Neural cell (in vitro differentiated cells): ENCODE data around the gene ATF6.

ENCODE experiments used
- CTCF ChIP-seq: fragments of 450-650 bp; IDR thresholded peaks from 2 replicates; pipeline ENCODE4 v1.5.1; 2014; ENCODE audit warnings: antibody characterized with exemption, mild to moderate bottlenecking, moderate library complexity; ENCODE audit not compliant: poor library complexity, severe bottlenecking
- EP300 ChIP-seq: fragments of 450-650 bp; conservative IDR thresholded peaks from 2 replicates; pipeline ENCODE4 v1.6.1; 2014; ENCODE audit warnings: antibody characterized with exemption, mild to moderate bottlenecking, moderate library complexity; ENCODE audit not compliant: poor library complexity, severe bottlenecking
- EZH2 ChIP-seq: fragments of 200-600, 300-800 bp; shearing (Covaris generic), sonication (generic); IDR thresholded peaks from 2 replicates; pipeline ENCODE4 v1.6.1; 2014; ENCODE audit warnings: antibody characterized with exemption, low read length, borderline replicate concordance, mild to moderate bottlenecking; ENCODE audit not compliant: insufficient read depth, poor library complexity, severe bottlenecking
- POLR2AphosphoS5 ChIP-seq: IDR thresholded peaks from 2 replicates; pipeline ENCODE4 v1.6.1; 2012
- RAD21 ChIP-seq: fragments of 450-650 bp; conservative IDR thresholded peaks from 2 replicates; pipeline ENCODE4 v1.6.1; 2014; ENCODE audit warnings: antibody characterized with exemption, mild to moderate bottlenecking, moderate library complexity
- SMC3 ChIP-seq: fragments of 450-650 bp; conservative IDR thresholded peaks from 2 replicates; pipeline ENCODE4 v1.6.1; 2014; ENCODE audit warnings: antibody characterized with exemption, mild to moderate bottlenecking, moderate library complexity; ENCODE audit not compliant: poor library complexity
- TF ChIP-seq, protein P1 (sequence below): IDR thresholded peaks from 2 replicates; pipeline ENCODE4 v1.6.1; 2012; ENCODE audit warnings: borderline replicate concordance

- TF ChIP-seq CTCF (no peak), SMC3 (no peak), POLR2AphosphoS5 (no peak), RAD21 (no peak), EP300 (no peak), EZH2 (no peak)
- TF ChIP-seq, protein P1, sequence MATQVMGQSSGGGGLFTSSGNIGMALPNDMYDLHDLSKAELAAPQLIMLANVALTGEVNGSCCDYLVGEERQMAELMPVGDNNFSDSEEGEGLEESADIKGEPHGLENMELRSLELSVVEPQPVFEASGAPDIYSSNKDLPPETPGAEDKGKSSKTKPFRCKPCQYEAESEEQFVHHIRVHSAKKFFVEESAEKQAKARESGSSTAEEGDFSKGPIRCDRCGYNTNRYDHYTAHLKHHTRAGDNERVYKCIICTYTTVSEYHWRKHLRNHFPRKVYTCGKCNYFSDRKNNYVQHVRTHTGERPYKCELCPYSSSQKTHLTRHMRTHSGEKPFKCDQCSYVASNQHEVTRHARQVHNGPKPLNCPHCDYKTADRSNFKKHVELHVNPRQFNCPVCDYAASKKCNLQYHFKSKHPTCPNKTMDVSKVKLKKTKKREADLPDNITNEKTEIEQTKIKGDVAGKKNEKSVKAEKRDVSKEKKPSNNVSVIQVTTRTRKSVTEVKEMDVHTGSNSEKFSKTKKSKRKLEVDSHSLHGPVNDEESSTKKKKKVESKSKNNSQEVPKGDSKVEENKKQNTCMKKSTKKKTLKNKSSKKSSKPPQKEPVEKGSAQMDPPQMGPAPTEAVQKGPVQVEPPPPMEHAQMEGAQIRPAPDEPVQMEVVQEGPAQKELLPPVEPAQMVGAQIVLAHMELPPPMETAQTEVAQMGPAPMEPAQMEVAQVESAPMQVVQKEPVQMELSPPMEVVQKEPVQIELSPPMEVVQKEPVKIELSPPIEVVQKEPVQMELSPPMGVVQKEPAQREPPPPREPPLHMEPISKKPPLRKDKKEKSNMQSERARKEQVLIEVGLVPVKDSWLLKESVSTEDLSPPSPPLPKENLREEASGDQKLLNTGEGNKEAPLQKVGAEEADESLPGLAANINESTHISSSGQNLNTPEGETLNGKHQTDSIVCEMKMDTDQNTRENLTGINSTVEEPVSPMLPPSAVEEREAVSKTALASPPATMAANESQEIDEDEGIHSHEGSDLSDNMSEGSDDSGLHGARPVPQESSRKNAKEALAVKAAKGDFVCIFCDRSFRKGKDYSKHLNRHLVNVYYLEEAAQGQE, result no peak
These were observed 149.0 kb downstream of the ATF6 start for GRCh38 chr1:161915051-161915503.
